ENCODE results near the gene GPR156. TPM values are rescaled to one million over a fixed set of nuclear protein-coding genes. Genes with fewer than 3 reads are reported as not detected.

The GPR156 gene
- polyA plus RNA-seq, 1 donor from 2014 or later: 0.22 TPM

- no peaks in the 10 kb centered on the region for H3K27me3 ChIP-seq (ENCODE audit: insufficient read depth, low read depth, low read length)
- no peaks in the 10 kb centered on the region for H3K36me3 ChIP-seq (ENCODE audit: insufficient read depth, low read length)
Observed at GRCh38 chr3:120196812-120197211, 88.2 kb downstream of the GPR156 start.

GRCh38 chr3:120196333-120196732 is 88.7 kb downstream of the GPR156 start:
- Histone ChIP-seq H3K9me3 (ENCODE audit: low read length) (no peaks in the 10 kb centered on the region), H3K9me2 (ENCODE audit: insufficient read depth, low read length) (no peaks in the 10 kb centered on the region), H3K4me2 (ENCODE audit: low read length) (no peak overlapping the region), H3K27me3 (ENCODE audit: insufficient read depth, low read depth, low read length) (no peaks in the 10 kb centered on the region), H3F3A (ENCODE audit: insufficient read depth, low read length, poor library complexity, severe bottlenecking) (no peaks in the 10 kb centered on the region), H3K36me3 (ENCODE audit: insufficient read depth, low read length) (no peaks in the 10 kb centered on the region), H3K4me3 (ENCODE audit: low read length) (no peak overlapping the region), H4K20me1 (ENCODE audit: insufficient read depth) (no peaks in the 10 kb centered on the region), H2AFZ (ENCODE audit: low read depth, low read length) (no peak overlapping the region), H3K79me2 (replicated peaks; ENCODE audit: insufficient read depth, low read length) (no peaks in the 10 kb centered on the region), H3K27ac (ENCODE audit: low read length) (no peak overlapping the region), H3K9ac (ENCODE audit: low read length) (no peak overlapping the region)
- no peak for TF ChIP-seq REST (IDR thresholded peaks at IDR 0.05; ENCODE audit: borderline replicate concordance)
- TF ChIP-seq MXI1 (conservative IDR thresholded peaks at IDR 0.05; ENCODE audit: poor library complexity, severe bottlenecking): no peak
- no peak for TF ChIP-seq TAF1 (IDR thresholded peaks at IDR 0.05; ENCODE audit: low read depth)
- TF ChIP-seq SMC3 (conservative IDR thresholded peaks at IDR 0.05; ENCODE audit: poor library complexity): no peak
- TF ChIP-seq EZH2 (IDR thresholded peaks at IDR 0.05; ENCODE audit: borderline replicate concordance, insufficient read depth, low read length, poor library complexity, severe bottlenecking): no peak
- TF ChIP-seq POLR2AphosphoS5 (IDR thresholded peaks at IDR 0.05): no peak
- no peak for TF ChIP-seq EP300 (conservative IDR thresholded peaks at IDR 0.05; ENCODE audit: poor library complexity, severe bottlenecking)
- no peak for TF ChIP-seq RAD21 (conservative IDR thresholded peaks at IDR 0.05)
- no peak for TF ChIP-seq CTCF (IDR thresholded peaks at IDR 0.05; ENCODE audit: poor library complexity, severe bottlenecking)

More at GRCh38 chr3:120196812-120197211, 88.2 kb downstream of the GPR156 start:
- H3K4me3 ChIP-seq (ENCODE audit: low read length): no peak overlapping the region
- TF ChIP-seq EP300 (conservative IDR thresholded peaks at IDR 0.05; ENCODE audit: poor library complexity, severe bottlenecking) (no peak), POLR2AphosphoS5 (IDR thresholded peaks at IDR 0.05) (no peak), RAD21 (conservative IDR thresholded peaks at IDR 0.05) (no peak), MXI1 (conservative IDR thresholded peaks at IDR 0.05; ENCODE audit: poor library complexity, severe bottlenecking) (no peak), SMC3 (conservative IDR thresholded peaks at IDR 0.05; ENCODE audit: poor library complexity) (no peak)
- H3F3A ChIP-seq (ENCODE audit: insufficient read depth, low read length, poor library complexity, severe bottlenecking): no peaks in the 10 kb centered on the region
- no peaks in the 10 kb centered on the region for H3K9me3 ChIP-seq (ENCODE audit: low read length)
- no peaks in the 10 kb centered on the region for H3K9me2 ChIP-seq (ENCODE audit: insufficient read depth, low read length)
- H3K79me2 ChIP-seq (replicated peaks; ENCODE audit: insufficient read depth, low read length): no peaks in the 10 kb centered on the region
- H2AFZ ChIP-seq (ENCODE audit: low read depth, low read length): no peak overlapping the region
- no peak overlapping the region for H3K4me2 ChIP-seq (ENCODE audit: low read length)
- H3K9ac ChIP-seq (ENCODE audit: low read length): no peak overlapping the region
- no peak overlapping the region for H3K27ac ChIP-seq (ENCODE audit: low read length)
- H4K20me1 ChIP-seq (ENCODE audit: insufficient read depth): no peaks in the 10 kb centered on the region
